HG03097 (cell line): Measurements from ENCODE around the gene HOXC9.
"Not testable (repeated sequence)": the region's sequence is repeated elsewhere in the genome, so short reads cannot be mapped to it uniquely, and the experiment has no call there.

Source experiments
- ATAC-seq: cut with Tn5 transposase; IDR thresholded peaks from one replicate; pipeline ENCODE4 v1.9.1; 2021; ENCODE audit not compliant: unreplicated experiment, low FRiP score

HOXC9 gene

GRCh38 chr12:54036620-54037359 is 36.8 kb downstream of the HOXC9 start:
- ATAC-seq, result no peak

GRCh38 chr12:54037360-54038283 is 37.7 kb downstream of the HOXC9 start:
- ATAC-seq, result no peak

GRCh38 chr12:54038284-54038870 is 38.4 kb downstream of the HOXC9 start:
- no peak for ATAC-seq

GRCh38 chr12:54038871-54039414 is 39.0 kb downstream of the HOXC9 start:
- ATAC-seq, result no peak

GRCh38 chr12:54039417-54040147 is 39.6 kb downstream of the HOXC9 start:
- no peak for ATAC-seq

- ATAC-seq, result no peak
Observed at GRCh38 chr12:54040148-54040494, 40.2 kb downstream of the HOXC9 start.

- ATAC-seq, result no peak
Observed at GRCh38 chr12:54040648-54041047, 40.7 kb downstream of the HOXC9 start.

- no peak for ATAC-seq
Observed at GRCh38 chr12:54041097-54041690, 41.2 kb downstream of the HOXC9 start.

- not testable (repeated sequence) for ATAC-seq
Observed at GRCh38 chr12:54042033-54042432, 42.1 kb downstream of the HOXC9 start.

GRCh38 chr12:54042970-54043853 is 43.3 kb downstream of the HOXC9 start:
- ATAC-seq, result no peak

GRCh38 chr12:54044425-54045103 is 44.6 kb downstream of the HOXC9 start:
- ATAC-seq, result no peak

GRCh38 chr12:54045401-54045800 is 45.4 kb downstream of the HOXC9 start:
- ATAC-seq, result no peak

GRCh38 chr12:54045868-54046521 is 46.0 kb downstream of the HOXC9 start:
- ATAC-seq, result no peak

- ATAC-seq, result no peak
Observed at GRCh38 chr12:54046809-54047159, 46.8 kb downstream of the HOXC9 start.

- ATAC-seq, result no peak
Observed at GRCh38 chr12:54047160-54047963, 47.4 kb downstream of the HOXC9 start.

GRCh38 chr12:54047964-54048303 is 48.0 kb downstream of the HOXC9 start:
- ATAC-seq, result no peak

- no peak for ATAC-seq
Observed at GRCh38 chr12:54048406-54049093, 48.6 kb downstream of the HOXC9 start.
